Natural killer cell (primary cell): ENCODE results near the gene CAMK2B. TPM values are rescaled to one million over a fixed set of nuclear protein-coding genes. Genes with fewer than 3 reads are reported as not detected.

ENCODE experiments used
- ATAC-seq, 3 donors: fragments of 150-1000 bp in 2 of 3; fragments of 200-7000 bp in 1 of 3; cut with Tn5 transposase; 1 replicate in 1 of 3; 2 replicates in 2 of 3; pipeline ENCODE4 v1.10.0; 2021; ENCODE audit warnings: mild to moderate bottlenecking in 2 of 3, moderate library complexity in 2 of 3
- DNase-seq, 2 donors: peaks; one replicate each; pipeline versions ENCODE4 v3.0.0 to v3.0.0-alpha.2; 2013 to 2021; ENCODE audit warnings: mixed read lengths in 1 of 2
- H3K27ac ChIP-seq: one replicate; pipeline ENCODE4 v1.5.1; 2013; ENCODE audit warnings: mild to moderate bottlenecking, low read length
- H3K27me3 ChIP-seq: one replicate; pipeline ENCODE4 v1.6.1; 2013; ENCODE audit warnings: low read length; ENCODE audit not compliant: control insufficient read depth, insufficient read depth
- H3K36me3 ChIP-seq: one replicate; pipeline ENCODE4 v1.6.1; 2013; ENCODE audit warnings: low read length; ENCODE audit not compliant: control insufficient read depth, insufficient read depth
- H3K4me1 ChIP-seq: one replicate; pipeline ENCODE4 v1.6.1; 2013; ENCODE audit warnings: low read length; ENCODE audit not compliant: control insufficient read depth, insufficient read depth
- H3K4me3 ChIP-seq: one replicate; pipeline ENCODE4 v1.5.1; 2013; ENCODE audit warnings: low read length
- H3K9me3 ChIP-seq: one replicate; pipeline ENCODE4 v1.6.1; 2013; ENCODE audit warnings: low read length; ENCODE audit not compliant: control insufficient read depth, insufficient read depth
- H3K27ac Mint-ChIP-seq, 2 donors: one replicate each; pipeline ENCODE4 v1.8.0; 2022; ENCODE audit warnings: mild to moderate bottlenecking in 2 of 2, mixed read lengths in 2 of 2, moderate library complexity in 1 of 2
- H3K27me3 Mint-ChIP-seq, 2 donors: one replicate each; pipeline ENCODE4 v1.8.0; 2022; ENCODE audit warnings: low read depth in 2 of 2, mixed read lengths in 2 of 2
- H3K36me3 Mint-ChIP-seq: one replicate; pipeline ENCODE4 v1.8.0; 2022; ENCODE audit warnings: mixed read lengths
- H3K4me1 Mint-ChIP-seq, 2 donors: one replicate each; pipeline ENCODE4 v1.8.0; 2022; ENCODE audit warnings: mixed read lengths in 2 of 2
- H3K4me3 Mint-ChIP-seq: one replicate; pipeline ENCODE4 v1.8.0; 2022; ENCODE audit warnings: mild to moderate bottlenecking, moderate library complexity, mixed read lengths
- H3K9me3 Mint-ChIP-seq, 2 donors: one replicate each; pipeline ENCODE4 v1.8.0; 2022; ENCODE audit warnings: mixed read lengths in 2 of 2
- CTCF ChIP-seq: fragments of 200-600 bp; IDR thresholded peaks from one replicate; pipeline ENCODE4 v1.8.0; 2022; ENCODE audit warnings: antibody characterized with exemption
- WGBS: methylation state at CpG from one replicate; pipeline ENCODE4 v1.1.7; 2013; ENCODE audit warnings: missing lambda C conversion rate; ENCODE audit not compliant: insufficient coverage; 5-methylcytosine and 5-hydroxymethylcytosine counted together
- intact Hi-C: fragments of 100-400 bp; cut with micrococcal nuclease; formaldehyde crosslinking; loops from one replicate; pipeline ENCODE4 v1.14.2; 2022
- total RNA-seq, 4 donors: library from RNA; stranded (reverse); fragments of 120-200 nt in 1 of 4; gene quantifications; one replicate each; pipeline versions ENCODE4 v1.2.3 to v1.2.4, GENCODE V29; 2013 to 2022

CAMK2B gene
- total RNA-seq, 3 donors from 2014 or later (not counting 1 experiment from before 2014, with no cell fraction given): 0.70 TPM; not detected in 2

- Histone ChIP-seq H3K4me1 (no peaks in the 10 kb centered on the region), H3K36me3 (no peaks in the 10 kb centered on the region), H3K9me3 (no peaks in the 10 kb centered on the region), H3K27me3 (no peaks in the 10 kb centered on the region), H3K27ac (no peak overlapping the region), H3K4me3 (no peak overlapping the region)
- TF ChIP-seq CTCF: no peak
- no peaks in the 10 kb centered on the region for H3K9me3 Mint-ChIP-seq
- H3K4me3 Mint-ChIP-seq: no peak overlapping the region
- WGBS: 83% methylated on average over 22 of the region's 22 CpGs
- DNase-seq (no peak), ATAC-seq (no peak)
- H3K27me3 Mint-ChIP-seq: no peaks in the 10 kb centered on the region
- no peak overlapping the region for H3K27ac Mint-ChIP-seq
- no peaks in the 10 kb centered on the region for H3K4me1 Mint-ChIP-seq
- intact Hi-C loops: no loop called here
- no peaks in the 10 kb centered on the region for H3K36me3 Mint-ChIP-seq
These were observed 89.6 kb downstream of the CAMK2B start for GRCh38 chr7:44235582-44236332.

- 84% methylated on average over 7 of the region's 8 CpGs for WGBS
- intact Hi-C loops: no loop called here
- no peaks in the 10 kb centered on the region for H3K27me3 Mint-ChIP-seq
These were observed 90.3 kb downstream of the CAMK2B start for GRCh38 chr7:44235066-44235465.

GRCh38 chr7:44232901-44233715 lies 92.3 kb downstream of the CAMK2B start:
- no peak for TF ChIP-seq CTCF
- H3K4me1 ChIP-seq: no peaks in the 10 kb centered on the region
- no peak overlapping the region for H3K27ac ChIP-seq
- no peaks in the 10 kb centered on the region for H3K27me3 ChIP-seq
- H3K4me3 ChIP-seq: no peak overlapping the region
- H3K36me3 Mint-ChIP-seq: no peaks in the 10 kb centered on the region
- H3K9me3 Mint-ChIP-seq: no peaks in the 10 kb centered on the region
- 89% methylated on average over 22 of the region's 22 CpGs for WGBS
- intact Hi-C loops: no loop called here
- H3K9me3 ChIP-seq: no peaks in the 10 kb centered on the region
- H3K36me3 ChIP-seq: no peaks in the 10 kb centered on the region
- no peak overlapping the region for H3K27ac Mint-ChIP-seq
- DNase-seq (no peak), ATAC-seq (no peak)
- H3K4me1 Mint-ChIP-seq: no peaks in the 10 kb centered on the region
- no peaks in the 10 kb centered on the region for H3K27me3 Mint-ChIP-seq
- H3K4me3 Mint-ChIP-seq: no peak overlapping the region

More at GRCh38 chr7:44235066-44235465, 90.3 kb downstream of the CAMK2B start:
- no peak for DNase-seq
- TF ChIP-seq CTCF: no peak
- Mint-ChIP-seq H3K9me3 (no peaks in the 10 kb centered on the region), H3K4me3 (no peak overlapping the region), H3K4me1 (no peaks in the 10 kb centered on the region), H3K27ac (no peak overlapping the region), H3K36me3 (no peaks in the 10 kb centered on the region)
- Histone ChIP-seq H3K9me3 (no peaks in the 10 kb centered on the region), H3K4me1 (no peaks in the 10 kb centered on the region), H3K36me3 (no peaks in the 10 kb centered on the region), H3K27me3 (no peaks in the 10 kb centered on the region), H3K27ac (no peak overlapping the region), H3K4me3 (no peak overlapping the region)
- no peak for ATAC-seq
